Smooth muscle cell (in vitro differentiated cells): ENCODE data around the gene DNAJC18. TPM values are rescaled to one million over a fixed set of nuclear protein-coding genes. Genes with fewer than 3 reads are reported as not detected.

Experiments used
- DNase-seq: peaks from one replicate; lab custom pipeline; 2025; ENCODE audit not compliant: unreplicated experiment; lab: John Stamatoyannopoulos, UW
- H2AFZ ChIP-seq: fragments of 200-600 bp; sonication (generic); 2 replicates; pipeline ENCODE4 v1.6.0; 2016; ENCODE audit warnings: antibody characterized with exemption, low read depth, mild to moderate bottlenecking
- H3F3A ChIP-seq: fragments of 200-600 bp; sonication (generic); 2 replicates; pipeline ENCODE4 v1.6.0; 2017; ENCODE audit warnings: antibody characterized with exemption, low read depth
- H3K27ac ChIP-seq: fragments of 200-600 bp; sonication (generic); 2 replicates; pipeline ENCODE4 v1.5.1; 2016; ENCODE audit warnings: low read depth, mild to moderate bottlenecking
- H3K27me3 ChIP-seq: fragments of 200-600 bp; sonication (generic); 2 replicates; pipeline ENCODE4 v1.6.1; 2016; ENCODE audit warnings: low read depth, mild to moderate bottlenecking
- H3K36me3 ChIP-seq: fragments of 200-600 bp; sonication (generic); 2 replicates; pipeline ENCODE4 v1.5.1; 2016; ENCODE audit warnings: low read depth
- H3K4me1 ChIP-seq: fragments of 200-600 bp; sonication (generic); 2 replicates; pipeline ENCODE4 v1.5.1; 2016; ENCODE audit warnings: low read depth
- H3K4me2 ChIP-seq: fragments of 200-600 bp; sonication (generic); 2 replicates; pipeline ENCODE4 v1.6.0; 2016; ENCODE audit warnings: mild to moderate bottlenecking
- H3K4me3 ChIP-seq: fragments of 200-600 bp; sonication (generic); 2 replicates; pipeline ENCODE4 v1.5.1; 2016; ENCODE audit warnings: mild to moderate bottlenecking
- H3K79me2 ChIP-seq: fragments of 200-600 bp; sonication (generic); 2 replicates; pipeline ENCODE4 v1.6.0; 2016; ENCODE audit warnings: low read depth, mild to moderate bottlenecking
- H3K9ac ChIP-seq: fragments of 200-600 bp; sonication (generic); 2 replicates; pipeline ENCODE4 v1.6.0; 2016; ENCODE audit warnings: low read depth
- H3K9me3 ChIP-seq: fragments of 200-600 bp; sonication (generic); replicated peaks from 2 replicates; pipeline ENCODE4 v1.5.1; 2016; ENCODE audit warnings: low read depth
- H4K20me1 ChIP-seq: fragments of 200-600 bp; sonication (generic); 2 replicates; pipeline ENCODE4 v1.6.0; 2016; ENCODE audit warnings: low read depth
- WGBS: methylation state at CpG from one replicate; pipeline ENCODE4 v1.1.7; 2016; ENCODE audit warnings: low lambda C conversion rate; 5-methylcytosine and 5-hydroxymethylcytosine counted together
- polyA plus RNA-seq: library from polyadenylated mRNA; unstranded; fragments of >200 nt; fragmentation: Nextera tagmentation; extraction: Ambion mirVana; gene quantifications from 2 replicates; pipeline ENCODE4 v1.2.1, GENCODE V29; 2016
- total RNA-seq: library from RNA; depleted of rRNA; stranded (reverse); fragments of >200 nt; gene quantifications from 2 replicates; pipeline ENCODE4 v1.2.3, GENCODE V29; 2014
- TF ChIP-seq, protein P1 (sequence below): fragments of 200-600 bp; sonication (generic); IDR thresholded peaks from 2 replicates; pipeline ENCODE4 v1.5.1; 2017; ENCODE audit warnings: borderline replicate concordance, mild to moderate bottlenecking, antibody characterized with exemption; ENCODE audit not compliant: insufficient read depth, poor library complexity, severe bottlenecking

Gene DNAJC18
- total and polyA plus RNA-seq, 2 experiments from 2014 or later, result 9.6 to 16.9 TPM

DNA sequence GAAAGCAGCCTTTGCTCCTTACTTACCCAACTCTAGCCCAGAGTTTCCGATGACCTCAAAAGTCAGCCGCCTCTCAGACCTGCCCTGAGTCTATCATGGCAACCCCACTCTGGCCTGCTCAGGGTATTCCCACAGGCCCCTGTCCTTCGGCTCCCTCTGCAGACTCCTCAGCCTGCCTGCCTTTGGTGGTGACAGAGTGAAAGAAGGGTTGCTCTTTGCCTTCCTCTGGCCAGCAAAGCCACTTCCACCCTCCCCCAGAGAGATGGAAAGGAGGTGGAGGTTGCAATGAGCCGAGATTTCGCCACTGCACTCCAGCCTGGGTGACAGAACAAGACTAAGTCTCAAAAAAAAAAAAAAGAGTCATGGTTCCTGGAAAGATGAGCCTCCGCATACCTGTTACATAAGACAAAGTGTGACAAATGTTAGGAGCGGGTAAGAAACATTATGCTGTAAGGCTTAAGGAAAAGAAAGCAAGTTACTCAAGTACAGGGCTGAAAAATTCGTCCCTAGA lies 29.2 kb upstream of the DNAJC18 start:
- DNase-seq, result no peak

GRCh38 chr5:139462586-139463276 lies 23.4 kb upstream of the DNAJC18 start, which contains the start of gene ECSCR:
Gene ECSCR, minus strand, starts transcription at chr5:139462743. Its CDS starts 73 bp downstream, at chr5:139462670.
- H3K27me3 ChIP-seq, result no peaks in the 10 kb centered on the region
- TF ChIP-seq, protein P1, sequence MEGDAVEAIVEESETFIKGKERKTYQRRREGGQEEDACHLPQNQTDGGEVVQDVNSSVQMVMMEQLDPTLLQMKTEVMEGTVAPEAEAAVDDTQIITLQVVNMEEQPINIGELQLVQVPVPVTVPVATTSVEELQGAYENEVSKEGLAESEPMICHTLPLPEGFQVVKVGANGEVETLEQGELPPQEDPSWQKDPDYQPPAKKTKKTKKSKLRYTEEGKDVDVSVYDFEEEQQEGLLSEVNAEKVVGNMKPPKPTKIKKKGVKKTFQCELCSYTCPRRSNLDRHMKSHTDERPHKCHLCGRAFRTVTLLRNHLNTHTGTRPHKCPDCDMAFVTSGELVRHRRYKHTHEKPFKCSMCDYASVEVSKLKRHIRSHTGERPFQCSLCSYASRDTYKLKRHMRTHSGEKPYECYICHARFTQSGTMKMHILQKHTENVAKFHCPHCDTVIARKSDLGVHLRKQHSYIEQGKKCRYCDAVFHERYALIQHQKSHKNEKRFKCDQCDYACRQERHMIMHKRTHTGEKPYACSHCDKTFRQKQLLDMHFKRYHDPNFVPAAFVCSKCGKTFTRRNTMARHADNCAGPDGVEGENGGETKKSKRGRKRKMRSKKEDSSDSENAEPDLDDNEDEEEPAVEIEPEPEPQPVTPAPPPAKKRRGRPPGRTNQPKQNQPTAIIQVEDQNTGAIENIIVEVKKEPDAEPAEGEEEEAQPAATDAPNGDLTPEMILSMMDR, result no peak
- peak within 1 kb of the TSS; percentile 22 for H3K4me2 ChIP-seq
- 83% methylated on average over 10 of the region's 10 CpGs for WGBS
- H3F3A ChIP-seq, result no peaks in the 10 kb centered on the region
- H3K4me1 ChIP-seq, result no peaks in the 10 kb centered on the region
- H4K20me1 ChIP-seq, result no peaks in the 10 kb centered on the region
- no peaks in the 10 kb centered on the region for H3K36me3 ChIP-seq
- no peak for DNase-seq
- no peaks in the 10 kb centered on the region for H3K79me2 ChIP-seq
- H3K9me3 ChIP-seq, result no peaks in the 10 kb centered on the region
- peak within 1 kb of the TSS; percentile 30 for H2AFZ ChIP-seq
- H3K4me3 ChIP-seq, result no peak within 1 kb of the TSS
- no peak within 1 kb of the TSS for H3K9ac ChIP-seq
- H3K27ac ChIP-seq, result peak within 1 kb of the TSS; percentile 17

More for the DNA sequence above, 29.2 kb upstream of the DNAJC18 start:
- H3F3A ChIP-seq, result peaks cover 8% of the 10 kb centered on the region
- no peaks in the 10 kb centered on the region for H3K36me3 ChIP-seq
- 65% methylated on average over 8 of the region's 8 CpGs for WGBS
- no peaks in the 10 kb centered on the region for H3K79me2 ChIP-seq
- H4K20me1 ChIP-seq, result no peaks in the 10 kb centered on the region
- no peak overlapping the region for H3K9ac ChIP-seq
- H2AFZ ChIP-seq, result no peak overlapping the region
- H3K4me2 ChIP-seq, result no peak overlapping the region
- TF ChIP-seq, protein P1, result no peak
- H3K4me1 ChIP-seq, result peaks cover 15% of the 10 kb centered on the region
- H3K27ac ChIP-seq, result peak overlapping the region; percentile 27
- no peaks in the 10 kb centered on the region for H3K27me3 ChIP-seq
- no peaks in the 10 kb centered on the region for H3K9me3 ChIP-seq
- no peak overlapping the region for H3K4me3 ChIP-seq

DNA sequence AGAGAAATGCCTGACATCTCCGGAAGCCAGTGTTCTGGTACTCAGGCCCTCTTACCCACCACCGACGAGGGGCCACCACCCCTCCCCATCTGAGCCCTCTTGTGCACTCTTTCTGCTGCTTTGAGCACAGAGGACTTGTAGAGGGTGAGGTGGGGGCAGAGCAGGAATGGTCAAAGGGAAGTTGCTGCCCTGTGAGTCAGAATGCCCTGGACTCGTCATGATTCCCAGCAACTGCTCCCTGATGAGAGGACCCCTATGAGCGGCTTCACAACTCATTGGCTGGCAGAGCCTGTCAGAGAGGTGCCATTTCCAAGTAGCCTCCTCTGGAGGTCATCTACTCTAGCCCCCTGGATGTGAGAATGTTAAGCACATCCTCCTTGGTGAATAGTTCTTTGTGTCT lies 22.4 kb upstream of the DNAJC18 start:
- Histone ChIP-seq H3K4me1 (no peaks in the 10 kb centered on the region), H3K27me3 (no peaks in the 10 kb centered on the region), H4K20me1 (no peaks in the 10 kb centered on the region), H3K4me2 (peak overlapping the region; percentile 22), H3F3A (no peaks in the 10 kb centered on the region), H2AFZ (no peak overlapping the region), H3K36me3 (no peaks in the 10 kb centered on the region), H3K4me3 (no peak overlapping the region), H3K79me2 (no peaks in the 10 kb centered on the region), H3K9me3 (no peaks in the 10 kb centered on the region), H3K27ac (peak overlapping the region; percentile 17), H3K9ac (no peak overlapping the region)
- DNase-seq, result no peak
- WGBS, result 57% methylated on average over 5 of the region's 5 CpGs
- TF ChIP-seq, protein P1, result no peak
